Endothelial cell of umbilical vein (primary cell): ENCODE data around the gene ATXN3L.
A peak's percentile ranks its signal among the peaks of the same experiment; 100 is the strongest.

Experiments used
- EZH2 ChIP-seq: IDR thresholded peaks from 2 replicates; pipeline ENCODE4 v1.6.1; 2012; ENCODE audit warnings: borderline replicate concordance, low read depth, mild to moderate bottlenecking, moderate library complexity, low read length, inconsistent platforms; ENCODE audit not compliant: severe bottlenecking
- FOS ChIP-seq: IDR thresholded peaks from 2 replicates; pipeline ENCODE4 v1.6.1; 2011; ENCODE audit warnings: mild to moderate bottlenecking, low read length, moderate library complexity, borderline replicate concordance; ENCODE audit not compliant: insufficient read depth
- GATA2 ChIP-seq: IDR thresholded peaks from 2 replicates; pipeline ENCODE4 v1.7.0; 2011; ENCODE audit warnings: low read depth, mild to moderate bottlenecking, moderate library complexity, mixed read lengths, low read length; ENCODE audit not compliant: insufficient read length, insufficient read depth
- JUN ChIP-seq: IDR thresholded peaks from 2 replicates; pipeline ENCODE4 v1.6.1; 2011; ENCODE audit warnings: borderline replicate concordance, low read depth; ENCODE audit not compliant: insufficient read length, insufficient read depth
- MYC ChIP-seq: IDR thresholded peaks from one replicate; pipeline ENCODE4 v1.6.1; 2011; ENCODE audit warnings: mild to moderate bottlenecking, low read depth, low read length
- POLR2A ChIP-seq: IDR thresholded peaks from 2 replicates; pipeline ENCODE4 v1.6.1; 2012; ENCODE audit warnings: low read depth, mild to moderate bottlenecking, control low read depth, low read length
- POLR2AphosphoS5 ChIP-seq: IDR thresholded peaks from 2 replicates; pipeline ENCODE4 v1.6.1; 2012; ENCODE audit warnings: low read depth, mild to moderate bottlenecking, control low read depth, low read length, moderate library complexity; ENCODE audit not compliant: insufficient read depth
- TF ChIP-seq, protein P1 (sequence below), 2 donors: IDR thresholded peaks; 1 replicate in 1 of 2; 2 replicates in 1 of 2; pipeline ENCODE4 v1.5.1; 2011; ENCODE audit warnings: low read length in 2 of 2, mild to moderate bottlenecking in 2 of 2, moderate library complexity in 2 of 2, control low read depth in 1 of 2, inconsistent platforms in 1 of 2, low read depth in 1 of 2; ENCODE audit not compliant: insufficient read depth in 1 of 2; ENCODE audit errors: extremely low read depth in 1 of 2
- TF ChIP-seq, protein P2 (sequence below): IDR thresholded peaks from 2 replicates; pipeline ENCODE4 v1.6.1; 2011; ENCODE audit not compliant: insufficient read depth, insufficient read length

DNA sequence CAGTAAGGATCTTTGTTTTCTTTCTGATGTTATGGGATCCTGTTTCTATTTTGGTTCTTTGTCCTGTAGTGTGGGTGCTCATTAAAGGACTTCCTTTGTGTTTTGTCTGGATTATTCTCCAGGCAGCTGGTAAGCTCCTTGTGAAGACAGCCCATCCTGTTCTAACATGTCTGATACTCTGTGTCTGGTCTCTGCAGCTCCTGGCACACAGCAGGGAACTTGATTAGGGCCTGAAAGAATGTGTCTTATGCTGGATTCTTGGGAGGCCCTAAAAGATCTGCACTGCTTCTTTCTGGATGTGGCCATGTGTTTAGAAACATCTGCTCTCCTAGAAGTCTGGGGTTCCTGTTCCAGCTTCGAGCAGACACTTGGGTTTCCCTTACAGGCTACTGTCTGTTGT lies 38.1 kb upstream of the ATXN3L start:
- TF ChIP-seq, protein P1, sequence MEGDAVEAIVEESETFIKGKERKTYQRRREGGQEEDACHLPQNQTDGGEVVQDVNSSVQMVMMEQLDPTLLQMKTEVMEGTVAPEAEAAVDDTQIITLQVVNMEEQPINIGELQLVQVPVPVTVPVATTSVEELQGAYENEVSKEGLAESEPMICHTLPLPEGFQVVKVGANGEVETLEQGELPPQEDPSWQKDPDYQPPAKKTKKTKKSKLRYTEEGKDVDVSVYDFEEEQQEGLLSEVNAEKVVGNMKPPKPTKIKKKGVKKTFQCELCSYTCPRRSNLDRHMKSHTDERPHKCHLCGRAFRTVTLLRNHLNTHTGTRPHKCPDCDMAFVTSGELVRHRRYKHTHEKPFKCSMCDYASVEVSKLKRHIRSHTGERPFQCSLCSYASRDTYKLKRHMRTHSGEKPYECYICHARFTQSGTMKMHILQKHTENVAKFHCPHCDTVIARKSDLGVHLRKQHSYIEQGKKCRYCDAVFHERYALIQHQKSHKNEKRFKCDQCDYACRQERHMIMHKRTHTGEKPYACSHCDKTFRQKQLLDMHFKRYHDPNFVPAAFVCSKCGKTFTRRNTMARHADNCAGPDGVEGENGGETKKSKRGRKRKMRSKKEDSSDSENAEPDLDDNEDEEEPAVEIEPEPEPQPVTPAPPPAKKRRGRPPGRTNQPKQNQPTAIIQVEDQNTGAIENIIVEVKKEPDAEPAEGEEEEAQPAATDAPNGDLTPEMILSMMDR (IDR thresholded peaks at IDR 0.05; ENCODE audit: extremely low read depth in 1 of 2, insufficient read depth in 1 of 2, low read depth in 1 of 2, low read length in 2 of 2) = no peak
- TF ChIP-seq POLR2AphosphoS5 (no peak), POLR2A (no peak), MYC (no peak), EZH2 (no peak), JUN (peak; percentile 56), GATA2 (no peak), FOS (no peak)
- TF ChIP-seq, protein P2, sequence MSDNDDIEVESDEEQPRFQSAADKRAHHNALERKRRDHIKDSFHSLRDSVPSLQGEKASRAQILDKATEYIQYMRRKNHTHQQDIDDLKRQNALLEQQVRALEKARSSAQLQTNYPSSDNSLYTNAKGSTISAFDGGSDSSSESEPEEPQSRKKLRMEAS = no peak
